Stimulated activated CD4-positive, alpha-beta T cell treated with anti-CD3 and anti-CD28 coated beads, TNF-alpha, amount 100 ng/mL, for 4 hours (primary cell): ENCODE data around the gene SLAMF7.
"Not testable (repeated sequence)": the region's sequence is repeated elsewhere in the genome, so short reads cannot be mapped to it uniquely, and the experiment has no call there.

ENCODE experiments used
- DNase-seq, 3 experiments: peaks; one replicate each; pipeline ENCODE4 v3.0.0-alpha.2; 2020; ENCODE audit warnings: low read depth in 3 of 3

Gene SLAMF7, protein sequence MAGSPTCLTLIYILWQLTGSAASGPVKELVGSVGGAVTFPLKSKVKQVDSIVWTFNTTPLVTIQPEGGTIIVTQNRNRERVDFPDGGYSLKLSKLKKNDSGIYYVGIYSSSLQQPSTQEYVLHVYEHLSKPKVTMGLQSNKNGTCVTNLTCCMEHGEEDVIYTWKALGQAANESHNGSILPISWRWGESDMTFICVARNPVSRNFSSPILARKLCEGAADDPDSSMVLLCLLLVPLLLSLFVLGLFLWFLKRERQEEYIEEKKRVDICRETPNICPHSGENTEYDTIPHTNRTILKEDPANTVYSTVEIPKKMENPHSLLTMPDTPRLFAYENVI

DNA sequence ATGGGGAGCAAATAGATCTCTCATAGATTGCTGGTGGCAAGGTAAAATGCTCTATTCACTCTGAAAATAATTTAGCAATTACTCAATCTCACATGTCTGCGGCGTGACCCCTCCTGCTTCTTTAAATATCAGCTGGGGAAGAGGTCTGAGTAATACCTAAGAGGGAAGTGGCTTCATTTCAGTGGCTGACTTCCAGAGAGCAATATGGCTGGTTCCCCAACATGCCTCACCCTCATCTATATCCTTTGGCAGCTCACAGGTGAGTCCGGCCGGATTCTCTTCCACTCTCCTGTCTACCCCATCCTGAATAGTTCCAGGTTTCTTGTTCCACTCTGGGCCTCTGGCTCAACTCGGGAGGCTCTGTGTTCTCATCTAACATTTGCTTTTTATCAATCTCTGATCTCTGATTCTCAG, at the start of gene SLAMF7:
Gene SLAMF7, plus strand, starts transcription at position 150 of the 414 bp plus-strand sequence. Its CDS starts 55 bp downstream, at position 205.
- DNase-seq: no peak

DNA sequence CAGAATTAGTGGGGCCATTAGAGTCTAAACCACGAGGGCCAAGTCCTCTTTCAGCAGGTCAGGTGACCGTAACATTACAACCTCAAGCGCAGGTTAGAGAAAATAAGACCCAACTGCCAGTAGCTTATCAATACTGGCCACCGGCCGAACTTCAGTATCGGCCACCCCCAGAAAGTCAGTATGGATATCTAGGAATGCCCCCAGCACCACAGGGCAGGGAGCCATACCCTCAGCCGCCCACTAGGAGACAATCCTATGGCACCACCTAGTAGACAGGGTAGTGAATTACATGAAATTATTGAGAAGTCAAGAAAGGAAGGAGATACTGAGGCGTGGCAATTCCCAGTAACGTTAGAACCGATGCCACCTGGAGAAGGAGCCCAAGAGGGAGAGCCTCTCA, 46.7 kb upstream of the SLAMF7 start:
- DNase-seq: not testable (repeated sequence)

DNA sequence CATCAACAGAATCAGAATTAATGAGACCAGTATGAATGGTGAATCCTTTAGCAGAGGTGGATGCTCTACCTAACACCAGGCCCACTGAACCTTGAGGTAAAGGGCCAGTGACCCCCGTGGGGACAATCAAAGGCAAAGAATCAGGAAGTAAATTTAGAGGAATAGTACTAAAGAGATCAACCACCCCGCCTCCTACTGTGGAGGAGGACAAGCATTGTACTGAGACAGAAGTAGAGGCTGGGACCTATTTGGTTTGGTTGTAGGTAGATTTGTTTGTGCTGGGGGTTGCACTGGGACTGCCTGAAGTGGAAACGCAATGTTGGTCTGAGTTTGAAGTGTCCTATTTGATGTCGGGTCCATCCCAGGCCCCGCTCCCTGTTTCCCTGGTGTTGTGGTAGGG, 36.9 kb upstream of the SLAMF7 start:
- no peak for DNase-seq

DNA sequence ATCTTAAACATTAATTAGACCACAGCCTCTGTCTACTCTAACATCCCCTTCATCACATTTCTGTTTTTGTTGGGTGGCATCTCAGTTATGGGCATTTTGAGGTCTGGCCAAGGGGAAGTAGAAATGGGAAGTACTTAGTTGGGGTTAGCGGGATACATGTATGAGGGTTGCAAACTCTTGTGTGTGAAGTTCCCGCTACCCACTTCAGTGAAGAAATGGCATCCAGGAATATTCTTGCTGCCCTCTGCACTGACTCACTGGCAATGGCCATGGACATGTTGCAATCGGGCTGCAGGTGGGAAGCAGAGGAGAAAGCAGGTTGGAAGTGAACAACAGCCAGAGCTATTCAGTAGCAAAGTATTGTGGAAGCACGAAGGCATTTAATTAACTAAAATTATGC, 34.8 kb upstream of the SLAMF7 start:
- no peak for DNase-seq

DNA sequence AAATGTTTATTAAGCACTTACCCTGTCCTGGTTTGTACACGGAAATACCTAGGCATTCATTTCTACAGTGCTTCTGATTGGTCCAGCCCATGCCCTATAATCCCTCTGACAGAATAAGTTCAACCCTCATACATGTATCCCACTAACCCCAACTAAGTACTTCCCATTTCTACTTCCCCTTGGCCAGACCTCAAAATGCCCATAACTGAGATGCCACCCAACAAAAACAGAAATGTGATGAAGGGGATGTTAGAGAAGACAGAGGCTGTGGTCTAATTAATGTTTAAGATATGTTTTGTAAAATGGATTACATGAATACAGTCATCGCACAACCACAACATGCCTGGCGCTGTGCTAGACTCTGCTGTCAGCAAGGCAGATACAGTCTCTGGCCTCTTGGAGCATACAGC, 33.8 kb upstream of the SLAMF7 start:
- DNase-seq: not testable (repeated sequence)

DNA sequence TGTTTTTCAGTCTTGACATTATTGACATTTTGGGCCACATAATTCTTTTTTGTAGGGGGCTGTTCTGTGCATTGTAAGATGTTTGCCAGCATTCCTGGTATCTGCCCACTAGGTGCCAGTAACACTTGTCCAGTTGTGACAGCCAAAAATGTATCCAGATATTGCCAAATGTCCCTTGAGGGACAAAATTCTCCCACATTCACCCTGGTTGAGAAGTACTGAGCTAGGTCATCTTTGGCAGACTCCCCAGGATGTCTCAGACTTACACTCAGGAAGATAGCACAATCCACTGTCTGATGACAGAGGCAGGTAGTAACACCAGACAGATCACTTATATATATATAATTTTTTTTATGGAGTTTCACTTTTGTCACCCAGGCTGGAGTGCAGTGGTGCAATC, 33.3 kb upstream of the SLAMF7 start:
- no peak for DNase-seq

DNA sequence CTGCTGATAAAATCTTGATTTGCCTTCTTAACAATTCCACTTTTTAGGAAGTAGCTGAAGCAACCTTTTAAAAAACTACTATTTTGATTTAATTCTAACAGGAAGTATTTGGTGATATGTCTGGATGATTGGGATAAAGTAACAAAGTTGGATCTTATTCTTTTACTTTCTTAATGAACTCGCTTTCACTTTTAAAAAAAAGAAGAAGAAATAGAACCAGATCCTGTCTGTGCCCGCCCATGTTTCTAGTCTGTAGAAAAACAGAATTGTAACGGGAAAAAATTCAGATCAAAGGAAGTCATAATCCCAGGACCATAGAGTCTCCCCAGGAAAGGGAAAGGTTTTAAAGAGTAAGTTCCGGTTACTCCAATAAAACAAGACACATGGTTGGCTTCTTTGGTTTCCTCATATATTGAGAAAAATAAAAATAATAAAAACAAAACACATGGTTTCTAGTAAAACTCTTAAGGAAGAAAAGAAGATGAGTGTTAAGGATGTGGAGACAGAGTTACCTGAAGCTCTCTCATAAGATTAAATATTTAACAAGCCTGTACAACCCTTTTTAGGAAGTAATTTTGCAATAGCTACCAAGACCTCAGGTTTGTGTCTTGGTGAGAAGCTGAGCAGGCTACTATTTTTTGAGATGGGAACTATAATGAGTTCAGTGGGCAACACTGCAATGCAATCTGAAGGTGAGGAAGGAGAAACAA, 32.4 kb upstream of the SLAMF7 start:
- DNase-seq: no peak

DNA sequence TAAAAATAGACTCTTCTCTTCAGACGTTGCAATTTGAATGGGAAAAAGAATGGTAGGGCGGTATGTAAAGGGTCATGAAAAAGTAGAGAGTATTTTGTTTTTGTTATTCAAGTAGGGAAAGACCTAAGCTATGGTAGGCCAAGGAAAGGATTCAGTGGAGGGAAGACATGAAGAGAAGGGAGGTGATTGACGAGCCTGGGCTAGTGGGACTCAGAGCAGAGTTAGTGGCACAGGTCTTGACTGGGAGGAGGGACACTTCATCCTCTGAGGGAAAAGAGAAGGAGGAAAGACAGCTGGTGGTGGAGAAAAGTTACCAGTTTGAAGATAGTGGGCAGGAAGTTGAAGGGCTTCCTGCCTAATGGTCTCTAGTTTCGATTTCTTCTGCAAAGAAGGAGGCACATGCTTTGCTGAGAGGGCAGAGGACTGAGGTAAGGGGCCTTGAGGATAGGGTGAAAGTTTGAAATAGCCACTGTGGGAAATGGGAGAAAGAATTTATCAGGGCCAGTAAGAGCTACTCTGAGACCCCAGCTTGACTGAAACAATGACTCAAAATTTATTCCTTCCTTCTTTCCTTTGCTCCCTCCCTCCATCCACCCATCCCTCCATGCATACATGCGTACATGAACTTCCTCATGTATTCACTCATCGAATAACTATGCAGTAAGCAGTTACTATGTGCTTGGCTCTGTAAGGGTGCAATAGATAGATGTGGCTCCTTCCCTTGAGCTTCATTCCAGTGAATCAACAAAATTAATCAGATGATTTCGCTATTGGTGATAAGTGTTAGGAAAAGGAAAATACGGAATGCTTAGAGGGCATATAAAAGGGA, 31.6 kb upstream of the SLAMF7 start:
- DNase-seq: no peak

DNA sequence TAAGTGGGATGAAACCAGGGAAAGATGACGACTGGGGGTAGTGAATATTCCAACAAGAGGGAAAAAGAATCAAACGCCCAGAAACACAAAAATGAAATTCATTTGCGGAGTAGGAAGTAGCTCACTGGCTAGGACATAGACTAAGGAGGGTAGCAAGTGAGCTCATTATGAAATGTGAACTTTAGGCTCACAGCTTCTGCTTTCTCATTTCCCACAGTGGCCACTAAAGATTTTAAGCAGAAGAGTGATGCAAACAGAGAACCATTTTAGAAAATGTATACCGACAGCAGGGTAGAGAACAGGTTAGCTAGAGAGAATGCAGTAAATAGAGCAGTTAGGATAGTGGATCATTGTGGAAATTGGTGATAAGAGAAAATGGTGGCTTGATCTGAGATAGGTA, 30.9 kb upstream of the SLAMF7 start:
- no peak for DNase-seq

DNA sequence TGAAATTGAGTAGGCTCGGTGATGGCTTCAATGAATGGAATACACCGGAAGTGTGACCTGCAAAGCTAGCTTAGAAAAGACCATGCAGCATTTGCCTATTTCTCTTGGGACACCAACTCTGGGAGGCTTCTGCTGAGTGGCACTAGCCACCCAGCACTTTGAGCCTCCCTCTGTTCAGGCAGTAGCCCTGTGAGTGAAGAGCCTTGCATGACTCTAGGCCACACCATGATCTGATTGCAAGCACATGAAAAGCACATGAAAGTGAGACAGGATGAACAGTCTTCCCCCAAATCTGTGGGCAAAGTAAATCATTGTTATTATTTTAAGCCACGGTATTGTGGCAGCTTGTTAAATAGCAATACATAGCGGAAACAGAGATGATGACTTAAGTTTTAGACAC, 30.2 kb upstream of the SLAMF7 start:
- no peak for DNase-seq

DNA sequence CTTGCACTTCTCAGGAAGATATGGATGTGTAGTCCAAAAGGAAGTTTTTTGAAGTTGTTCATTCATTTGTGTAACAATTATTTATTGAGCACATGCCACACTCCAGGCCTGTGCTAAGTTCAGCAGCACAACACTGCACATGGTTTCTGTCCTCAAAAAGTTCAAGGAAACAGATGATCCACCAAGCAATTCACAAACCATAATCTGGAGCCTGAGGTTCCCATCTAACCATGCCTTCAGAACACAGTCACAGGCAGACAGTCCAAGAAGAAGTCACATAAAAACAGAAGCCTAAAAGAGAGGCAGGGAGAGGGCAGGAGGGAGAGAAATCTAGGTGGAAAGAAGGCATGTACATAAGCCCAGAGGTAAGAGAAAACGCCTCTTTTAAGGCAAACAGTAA, 29.3 kb upstream of the SLAMF7 start:
- DNase-seq: no peak

DNA sequence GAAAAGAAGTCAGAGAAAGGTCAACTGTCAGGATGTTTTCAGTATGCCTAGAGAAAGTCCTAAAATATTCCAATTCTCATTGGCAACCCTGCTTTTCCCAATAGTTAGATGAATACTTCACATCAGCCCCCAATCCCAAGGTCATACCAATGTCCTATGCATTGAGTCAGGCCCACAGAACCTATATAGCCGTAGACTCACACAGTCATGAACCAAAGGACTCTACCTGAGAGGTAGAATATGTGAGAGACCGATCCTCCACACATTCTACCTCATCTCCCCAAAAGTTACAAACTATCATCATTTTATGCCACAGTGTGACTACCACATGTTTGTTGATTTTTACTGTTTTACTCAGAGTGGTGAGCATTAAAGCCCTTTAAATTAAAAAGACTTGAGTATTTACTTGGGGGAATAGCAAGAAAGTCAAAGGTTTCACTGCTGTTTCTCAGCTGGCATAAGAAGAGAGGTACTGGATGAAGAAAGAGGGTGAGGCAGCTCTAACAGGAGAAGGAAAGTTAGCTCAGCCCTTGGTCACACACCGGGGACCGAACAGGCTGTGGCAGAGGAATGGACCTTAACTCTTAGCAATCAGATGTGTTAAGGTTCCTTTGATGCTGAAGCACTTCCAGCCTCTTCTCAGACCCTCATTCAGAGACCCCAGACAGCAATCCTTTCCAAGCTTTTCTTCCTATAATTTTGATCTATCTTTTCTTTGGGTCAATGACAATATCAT, 28.4 kb upstream of the SLAMF7 start:
- DNase-seq: no peak

DNA sequence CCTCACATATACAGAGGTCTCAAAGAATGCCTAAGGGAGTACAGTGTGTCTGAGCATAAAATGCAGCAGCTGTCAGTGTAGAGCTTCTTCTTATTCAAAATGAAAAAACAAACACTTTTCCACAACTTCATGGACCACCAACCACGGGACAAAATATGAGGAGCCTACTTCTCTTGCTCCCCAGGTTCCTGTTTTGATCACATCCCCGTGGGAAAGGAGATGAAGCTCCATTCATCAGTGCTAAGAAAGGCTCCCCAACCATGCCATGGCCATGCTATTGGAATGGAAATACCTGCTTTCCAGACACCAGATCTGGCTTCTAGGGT, 27.8 kb upstream of the SLAMF7 start:
- DNase-seq: no peak

DNA sequence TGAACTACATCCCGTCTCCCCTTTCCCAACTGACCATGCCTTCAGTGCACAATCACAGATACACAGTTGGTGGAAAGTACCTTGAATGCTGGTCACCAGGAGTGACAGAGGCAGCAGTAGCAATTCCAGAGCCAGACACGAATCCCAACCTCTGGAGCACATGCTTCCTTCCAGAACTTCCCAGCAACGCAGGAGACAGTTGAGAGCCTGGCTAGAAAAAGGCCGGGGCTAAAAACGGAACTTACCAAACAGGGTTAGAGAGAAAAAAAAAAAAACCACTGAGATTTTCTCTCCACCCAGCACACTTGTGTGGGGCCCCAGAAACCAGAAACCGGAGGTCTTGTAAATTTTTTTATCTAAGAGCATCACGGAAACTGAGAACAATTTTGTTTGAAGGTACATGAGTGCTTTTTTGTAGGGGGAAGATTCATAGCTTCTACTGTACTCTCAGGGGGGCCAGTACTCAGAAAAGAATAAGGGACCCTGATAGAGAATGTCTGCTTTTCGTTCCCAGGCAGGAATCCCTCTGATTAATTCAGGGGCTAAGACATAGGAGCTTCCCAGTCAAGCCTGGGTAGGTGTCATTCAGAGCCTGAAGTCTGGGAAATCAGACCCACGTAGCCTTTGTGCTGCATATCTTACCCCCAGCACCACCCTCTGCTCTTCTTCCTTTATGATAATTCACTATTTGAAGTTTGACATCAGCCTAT, 27.3 kb upstream of the SLAMF7 start, which contains the start of gene CD48:
Gene CD48, minus strand, starts transcription at position 221 of the 710 bp plus-strand sequence. Its CDS starts 59 bp downstream, at position 162.
- DNase-seq: peak in 1 of 3 experiments; percentile 19

DNA sequence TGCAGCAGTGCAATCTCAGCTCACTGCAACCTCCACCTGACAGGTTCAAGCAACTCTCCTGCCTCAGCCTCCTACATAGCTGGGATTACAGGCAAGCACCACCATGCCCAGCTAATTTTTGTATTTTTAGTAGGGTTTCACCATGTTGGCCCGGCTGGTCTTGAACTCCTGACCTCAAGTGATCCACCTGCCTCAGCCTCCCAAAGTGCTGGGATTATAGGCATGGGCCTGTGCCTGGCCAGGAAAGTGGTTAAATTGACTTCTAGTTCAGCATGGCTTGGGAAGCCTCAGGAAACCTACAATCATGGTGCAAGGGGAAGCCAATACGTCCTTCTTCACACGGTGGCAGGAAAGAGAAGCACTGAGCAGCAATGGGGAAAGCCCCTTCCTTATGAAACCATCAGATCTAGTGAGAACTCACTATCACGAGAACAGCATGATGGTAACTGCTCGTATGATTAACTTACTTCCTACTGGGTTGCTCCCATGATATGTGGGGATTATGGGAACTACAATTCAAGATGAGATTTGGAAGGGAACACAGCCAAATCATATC, 26.4 kb upstream of the SLAMF7 start:
- not testable (repeated sequence) for DNase-seq

DNA sequence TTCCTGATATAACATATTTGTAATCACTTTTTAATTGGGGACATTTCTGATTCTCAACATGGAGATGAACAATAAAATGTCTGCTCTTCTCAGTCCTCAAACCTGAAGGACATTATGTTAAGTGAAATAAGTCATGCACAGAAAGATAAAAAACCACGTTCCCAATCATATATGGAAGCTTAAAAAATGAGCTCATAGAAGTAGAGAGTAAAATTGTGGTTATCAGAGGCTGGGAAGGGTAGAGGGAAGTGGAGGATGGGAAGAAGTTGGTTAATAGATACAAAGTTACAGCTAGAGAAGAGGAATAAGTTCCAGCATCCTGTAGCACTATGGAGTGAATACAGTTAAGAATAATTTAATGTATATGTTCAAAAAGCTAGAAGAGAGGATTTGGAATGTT, 25.9 kb upstream of the SLAMF7 start:
- DNase-seq: no peak

DNA sequence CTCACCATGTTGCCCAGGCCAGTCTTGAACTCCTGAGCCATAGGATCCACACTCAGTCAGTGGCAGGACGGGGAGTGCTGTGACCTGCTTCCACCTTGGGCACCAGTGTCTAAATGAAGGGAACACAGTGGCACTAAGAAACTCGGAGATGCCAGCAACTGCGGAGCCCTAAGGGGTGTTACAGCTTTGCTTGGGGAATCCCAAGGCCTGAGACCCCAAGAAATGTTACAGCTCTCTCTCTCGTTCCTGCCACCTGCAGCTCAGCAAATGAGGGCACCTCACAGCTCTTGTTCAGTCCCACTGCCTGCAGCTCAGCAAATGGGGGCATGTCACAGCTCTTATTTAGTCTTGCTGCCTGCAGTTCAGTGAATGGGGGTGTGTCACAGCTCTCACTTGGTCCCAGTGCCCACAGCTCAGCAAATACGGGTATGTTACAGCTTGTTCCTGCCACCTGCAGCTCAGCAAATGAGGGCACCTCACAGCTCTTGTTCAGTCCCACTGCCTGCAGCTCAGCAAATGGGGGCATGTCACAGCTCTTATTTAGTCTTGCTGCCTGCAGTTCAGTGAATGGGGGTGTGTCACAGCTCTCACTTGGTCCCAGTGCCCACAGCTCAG, 24.9 kb upstream of the SLAMF7 start:
- not testable (repeated sequence) for DNase-seq

DNA sequence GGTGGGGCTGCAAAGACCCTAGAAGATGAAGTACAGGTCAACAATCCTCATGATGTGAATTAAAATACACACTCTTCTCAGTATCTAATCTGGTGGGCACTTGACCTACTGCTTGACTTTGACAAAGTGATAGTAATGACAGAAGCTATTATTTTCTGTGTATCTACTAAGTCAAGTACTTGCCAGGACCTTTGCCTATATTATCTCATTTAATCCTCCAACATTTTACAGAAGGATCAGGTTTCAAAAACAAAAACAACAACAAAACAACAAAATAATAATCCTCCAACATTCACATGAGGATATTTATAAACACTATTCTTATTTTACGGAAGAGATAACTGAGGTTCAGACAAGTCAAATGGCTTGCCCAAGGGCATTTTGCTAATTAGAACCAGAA, 23.0 kb upstream of the SLAMF7 start:
- no peak for DNase-seq

DNA sequence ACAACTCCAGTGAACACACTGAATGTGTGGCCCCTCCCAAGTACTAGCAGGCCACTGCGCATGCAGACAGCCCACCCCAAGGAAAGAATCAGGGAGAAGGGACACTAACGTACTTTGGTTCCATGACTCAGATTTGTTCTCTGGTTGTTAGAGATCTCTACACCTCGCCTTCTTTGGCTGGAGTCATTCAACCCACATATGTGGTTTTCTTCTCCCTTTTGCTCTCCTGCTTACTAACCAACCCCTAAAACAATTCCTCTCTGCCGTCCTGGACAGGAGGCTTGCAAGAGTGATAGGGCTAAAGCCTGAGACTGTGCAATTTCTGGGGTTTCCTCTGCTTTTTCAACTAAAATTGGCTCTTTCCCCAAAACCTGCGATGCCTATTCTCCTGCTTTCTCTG, 21.7 kb upstream of the SLAMF7 start:
- DNase-seq: no peak

DNA sequence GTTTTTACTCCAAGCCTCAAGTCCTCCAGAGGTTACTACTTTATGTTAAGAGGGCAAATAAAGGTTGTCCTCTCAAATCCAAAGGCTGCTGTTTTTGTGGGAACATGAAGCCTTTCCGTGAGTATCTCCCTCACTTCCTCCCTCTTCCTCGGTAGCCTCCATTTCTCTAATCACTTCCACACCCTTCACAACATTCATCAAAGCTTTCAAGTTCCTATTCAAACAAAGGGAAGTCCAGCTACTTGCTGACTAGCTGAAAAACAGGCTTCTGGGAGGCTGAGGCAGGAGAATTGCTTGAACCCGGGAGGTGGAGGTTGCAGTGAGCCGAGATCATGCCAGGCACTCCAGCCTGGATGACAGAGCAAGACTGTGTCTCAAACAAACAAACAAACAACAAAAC, 20.8 kb upstream of the SLAMF7 start:
- no peak for DNase-seq
